H9 (cell line): Measurements from ENCODE around the gene ZFP69. TPM values are rescaled to one million over a fixed set of nuclear protein-coding genes. Genes with fewer than 3 reads are reported as not detected.

Experiments used
- DNase-seq: peaks from one replicate; pipeline ENCODE4 v3.0.0-alpha.2; 2017
- H2AFZ ChIP-seq: one replicate; pipeline ENCODE4 v1.6.1; 2013; ENCODE audit warnings: mild to moderate bottlenecking, low read length, control low read depth, moderate library complexity
- H2AK5ac ChIP-seq: 2 replicates; pipeline ENCODE4 v1.6.1; 2013; ENCODE audit warnings: low read length, control low read depth, mixed read lengths; ENCODE audit not compliant: insufficient read length
- H2BK120ac ChIP-seq: one replicate; pipeline ENCODE4 v1.6.1; 2013; ENCODE audit warnings: low read depth, mild to moderate bottlenecking, low read length, control low read depth, inconsistent platforms; ENCODE audit not compliant: poor library complexity, severe bottlenecking
- H2BK12ac ChIP-seq: 2 replicates; pipeline ENCODE4 v1.6.1; 2013; ENCODE audit warnings: low read length, control low read depth, mixed read lengths, low read depth; ENCODE audit not compliant: insufficient read length
- H2BK15ac ChIP-seq: 2 replicates; pipeline ENCODE4 v1.6.1; 2013; ENCODE audit warnings: low read depth, low read length, control low read depth
- H2BK20ac ChIP-seq: one replicate; pipeline ENCODE4 v1.6.1; 2013; ENCODE audit warnings: low read depth, mild to moderate bottlenecking, low read length, control low read depth, inconsistent platforms; ENCODE audit not compliant: poor library complexity, severe bottlenecking
- H2BK5ac ChIP-seq: 2 replicates; pipeline ENCODE4 v1.6.1; 2013; ENCODE audit warnings: low read length, control low read depth, mixed read lengths; ENCODE audit not compliant: insufficient read length
- H3K14ac ChIP-seq: 2 replicates; pipeline ENCODE4 v1.6.1; 2013; ENCODE audit warnings: low read length, control low read depth; ENCODE audit not compliant: insufficient read depth
- H3K18ac ChIP-seq: 2 replicates; pipeline ENCODE4 v1.6.1; 2013; ENCODE audit warnings: low read depth, mild to moderate bottlenecking, mixed read lengths, low read length, control low read depth; ENCODE audit not compliant: insufficient read length
- H3K23ac ChIP-seq: 2 replicates; pipeline ENCODE4 v1.6.1; 2013; ENCODE audit warnings: low read length, control low read depth, mixed read lengths, low read depth; ENCODE audit not compliant: insufficient read length
- H3K23me2 ChIP-seq: 2 replicates; pipeline ENCODE4 v1.6.1; 2013; ENCODE audit warnings: low read depth, mild to moderate bottlenecking, mixed read lengths, low read length, control low read depth; ENCODE audit not compliant: insufficient read length, poor library complexity, severe bottlenecking
- H3K27ac ChIP-seq: 2 replicates; pipeline ENCODE4 v1.5.1; 2013; ENCODE audit warnings: low read length, control low read depth, mixed read lengths, low read depth; ENCODE audit not compliant: insufficient read length
- H3K27me3 ChIP-seq: 2 replicates; pipeline ENCODE4 v1.6.1; 2013; ENCODE audit warnings: low read length, control low read depth, inconsistent platforms; ENCODE audit not compliant: insufficient read depth
- H3K4ac ChIP-seq: 2 replicates; pipeline ENCODE4 v1.6.1; 2013; ENCODE audit warnings: low read depth, mild to moderate bottlenecking, control low read depth, inconsistent platforms, low read length, moderate library complexity
- H3K4me1 ChIP-seq: 2 replicates; pipeline ENCODE4 v1.6.1; 2013; ENCODE audit warnings: low read length, control low read depth, inconsistent platforms; ENCODE audit not compliant: insufficient read depth
- H3K4me2 ChIP-seq: 2 replicates; pipeline ENCODE4 v1.6.1; 2013; ENCODE audit warnings: low read length, control low read depth, mixed read lengths; ENCODE audit not compliant: insufficient read length, insufficient read depth
- H3K56ac ChIP-seq: 2 replicates; pipeline ENCODE4 v1.6.1; 2013; ENCODE audit warnings: low read depth, mild to moderate bottlenecking, mixed read lengths, low read length, control low read depth; ENCODE audit not compliant: insufficient read length
- H3K79me1 ChIP-seq: 2 replicates; pipeline ENCODE4 v1.6.1; 2013; ENCODE audit warnings: low read depth, mild to moderate bottlenecking, moderate library complexity, low read length, control low read depth, inconsistent platforms; ENCODE audit not compliant: insufficient read depth, poor library complexity, severe bottlenecking
- H3K79me2 ChIP-seq: 2 replicates; pipeline ENCODE4 v1.6.1; 2013; ENCODE audit warnings: low read length, control low read depth, inconsistent platforms; ENCODE audit not compliant: insufficient read depth
- H3K9ac ChIP-seq: 2 replicates; pipeline ENCODE4 v1.6.1; 2013; ENCODE audit warnings: low read length, control low read depth, mixed read lengths; ENCODE audit not compliant: insufficient read length; ENCODE audit errors: extremely low read depth
- H3K9me3 ChIP-seq: one replicate; pipeline ENCODE4 v1.6.1; 2013; ENCODE audit warnings: low read depth, low read length, inconsistent platforms; ENCODE audit not compliant: control insufficient read depth
- H3T11ph ChIP-seq: one replicate; pipeline ENCODE4 v1.6.1; 2013; ENCODE audit warnings: mild to moderate bottlenecking, low read length, control low read depth, inconsistent platforms
- H4K20me1 ChIP-seq: one replicate; pipeline ENCODE4 v1.6.1; 2013; ENCODE audit not compliant: control insufficient read depth, insufficient read length, insufficient read depth
- H4K5ac ChIP-seq: 2 replicates; pipeline ENCODE4 v1.6.1; 2013; ENCODE audit warnings: low read depth, mild to moderate bottlenecking, mixed read lengths, low read length, control low read depth; ENCODE audit not compliant: insufficient read length
- H4K8ac ChIP-seq: replicated peaks from 2 replicates; pipeline ENCODE4 v1.6.1; 2013; ENCODE audit warnings: low read length, control low read depth, mixed read lengths, low read depth; ENCODE audit not compliant: insufficient read length
- H4K91ac ChIP-seq: 2 replicates; pipeline ENCODE4 v1.6.1; 2013; ENCODE audit warnings: low read depth, mild to moderate bottlenecking, moderate library complexity, mixed read lengths, low read length, control low read depth; ENCODE audit not compliant: insufficient read length
- H3K27ac Mint-ChIP-seq, 3 experiments: 2 replicates in 2 of 3; 3 replicates in 1 of 3; pipeline ENCODE4 v1.8.0; 2020 to 2021; ENCODE audit warnings: mixed read lengths in 3 of 3, mild to moderate bottlenecking in 1 of 3, moderate library complexity in 1 of 3
- H3K27me3 Mint-ChIP-seq: 2 replicates; pipeline ENCODE4 v1.8.0; 2021; ENCODE audit warnings: low read depth, mild to moderate bottlenecking, moderate library complexity, mixed read lengths
- H3K36me3 Mint-ChIP-seq, 3 experiments: 2 replicates in 2 of 3; 3 replicates in 1 of 3; pipeline ENCODE4 v1.8.0; 2020 to 2021; ENCODE audit warnings: low read depth in 3 of 3, mixed read lengths in 3 of 3; ENCODE audit not compliant: insufficient read depth in 1 of 3
- H3K4me1 Mint-ChIP-seq, 2 experiments: 2 replicates each; pipeline ENCODE4 v1.8.0; 2020; ENCODE audit warnings: mixed read lengths in 2 of 2
- H3K4me3 Mint-ChIP-seq, 2 experiments: 2 replicates in 1 of 2; 3 replicates in 1 of 2; pipeline ENCODE4 v1.8.0; 2020 to 2021; ENCODE audit warnings: mild to moderate bottlenecking in 2 of 2, mixed read lengths in 2 of 2, moderate library complexity in 1 of 2
- H3K9me3 Mint-ChIP-seq, 2 experiments: 2 replicates in 1 of 2; 3 replicates in 1 of 2; pipeline ENCODE4 v1.8.0; 2020; ENCODE audit warnings: mild to moderate bottlenecking in 2 of 2, mixed read lengths in 2 of 2, moderate library complexity in 1 of 2
- CTCF ChIP-seq: fragments of 200-600 bp; sonication (generic); conservative IDR thresholded peaks from 3 replicates; pipeline ENCODE4 v1.8.0; 2021; ENCODE audit warnings: antibody characterized with exemption, mild to moderate bottlenecking
- WGBS: extraction: QIAGEN DNeasy Blood & Tissue Kit; methylation state at CpG from one replicate; pipeline ENCODE4 v1.1.7; 2013; ENCODE audit warnings: missing lambda C conversion rate, low lambda C conversion rate, mixed read lengths; ENCODE audit not compliant: insufficient read length; ENCODE audit errors: extremely low coverage; 5-methylcytosine and 5-hydroxymethylcytosine counted together
- total RNA-seq: library from RNA; stranded (reverse); gene quantifications from 2 replicates; pipeline ENCODE4 v1.2.1, GENCODE V29; 2021

ZFP69 gene
- total RNA-seq, 1 experiment from 2014 or later = 6.8 TPM

DNA sequence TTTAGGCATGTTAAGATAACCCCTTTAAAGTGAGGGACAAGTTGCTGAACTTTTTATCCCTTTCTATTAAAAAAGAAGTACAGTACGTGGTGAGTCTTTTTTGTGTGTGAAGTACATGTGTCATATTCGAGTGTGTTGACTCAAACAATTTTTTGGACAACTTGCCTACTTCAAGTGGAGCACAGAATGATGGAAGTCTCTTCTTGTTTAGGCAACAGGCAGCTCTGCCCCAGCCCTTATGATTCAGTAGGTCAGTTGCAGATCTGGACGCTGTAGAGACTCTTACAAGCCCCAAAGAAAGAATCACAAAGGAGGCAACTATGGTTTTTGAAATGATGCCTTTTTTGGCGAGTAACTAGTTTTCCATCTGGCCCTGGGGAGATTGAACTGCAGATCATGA lies 41.2 kb upstream of the ZFP69 start:
- no peak overlapping the region for H2AK5ac ChIP-seq
- no peak overlapping the region for H2BK20ac ChIP-seq
- no peaks in the 10 kb centered on the region for H3K79me2 ChIP-seq
- Mint-ChIP-seq H3K27ac (no peak overlapping the region), H3K4me1 (no peaks in the 10 kb centered on the region), H3K27me3 (0 out of 2 replicates have a peak, but pooled peaks cover 2% of the 10 kb centered on the region), H3K4me3 (no peak overlapping the region), H3K9me3 (no peaks in the 10 kb centered on the region), H3K36me3 (no peaks in the 10 kb centered on the region)
- TF ChIP-seq CTCF = no peak
- no peak overlapping the region for H2BK15ac ChIP-seq
- H3K4ac ChIP-seq = no peak overlapping the region
- H3K4me1 ChIP-seq = no peaks in the 10 kb centered on the region
- no peak overlapping the region for H3T11ph ChIP-seq
- no peak overlapping the region for H3K14ac ChIP-seq
- no CpG with 5 or more reads among the region's 4 CpGs for WGBS
- no peak overlapping the region for H3K4me2 ChIP-seq
- DNase-seq = no peak
- no peak overlapping the region for H2BK120ac ChIP-seq
- no peak overlapping the region for H3K9ac ChIP-seq
- H3K18ac ChIP-seq = no peak overlapping the region
- H4K5ac ChIP-seq = no peak overlapping the region
- H3K27ac ChIP-seq = no peak overlapping the region
- no peak overlapping the region for H2AFZ ChIP-seq
- no peak overlapping the region for H2BK5ac ChIP-seq
- H2BK12ac ChIP-seq = no peak overlapping the region
- no peaks in the 10 kb centered on the region for H3K79me1 ChIP-seq
- no peak overlapping the region for H3K56ac ChIP-seq
- no peaks in the 10 kb centered on the region for H4K20me1 ChIP-seq
- no peak overlapping the region for H4K8ac ChIP-seq
- no peaks in the 10 kb centered on the region for H3K9me3 ChIP-seq
- H3K23me2 ChIP-seq = no peaks in the 10 kb centered on the region
- H4K91ac ChIP-seq = no peak overlapping the region
- H3K23ac ChIP-seq = no peak overlapping the region
- no peaks in the 10 kb centered on the region for H3K27me3 ChIP-seq
